GM13976 (cell line): ENCODE measurements around the gene IGF2BP1.
"Not testable (repeated sequence)": the region's sequence is repeated elsewhere in the genome, so short reads cannot be mapped to it uniquely, and the experiment has no call there.

Experiments used
- DNase-seq: peaks from one replicate; pipeline ENCODE4 v3.0.0; 2012; ENCODE audit warnings: low spot score
- in situ Hi-C: fragments of 300-500 bp; cut with MboI; formaldehyde crosslinking; loops from one replicate; pipeline ENCODE4 v1.12.0; 2022; ENCODE audit warnings: low sequenced_read_pairs, mixed read lengths, inconsistent platforms; ENCODE audit not compliant: unreplicated experiment
- TF ChIP-seq, protein P1 (sequence below): IDR thresholded peaks from 2 replicates; pipeline ENCODE4 v1.5.1; 2012; ENCODE audit warnings: borderline replicate concordance, mild to moderate bottlenecking; ENCODE audit not compliant: insufficient read depth; ENCODE audit errors: extremely low read depth, missing control alignments, control extremely low read depth

The IGF2BP1 gene

DNA sequence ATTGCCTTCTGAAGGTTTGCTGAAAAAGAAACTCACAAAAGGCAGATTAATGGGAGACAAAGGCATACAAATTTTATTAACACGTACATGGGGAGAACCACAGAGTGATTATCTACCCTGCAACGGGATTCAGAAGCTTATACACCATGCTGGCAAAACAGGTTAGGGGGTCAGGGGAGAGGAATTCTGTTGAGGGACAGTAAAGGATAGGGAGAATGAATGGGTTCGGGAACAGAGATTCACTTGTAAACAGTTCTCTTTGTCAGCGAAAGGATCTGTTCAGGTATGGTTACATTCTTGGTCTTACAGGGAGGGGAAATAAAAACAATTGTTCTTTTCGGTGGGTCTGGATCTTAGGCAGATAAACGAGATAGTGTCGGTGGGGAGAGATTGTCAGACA, 81.1 kb downstream of the IGF2BP1 start:
- no peak for DNase-seq
- TF ChIP-seq, protein P1, sequence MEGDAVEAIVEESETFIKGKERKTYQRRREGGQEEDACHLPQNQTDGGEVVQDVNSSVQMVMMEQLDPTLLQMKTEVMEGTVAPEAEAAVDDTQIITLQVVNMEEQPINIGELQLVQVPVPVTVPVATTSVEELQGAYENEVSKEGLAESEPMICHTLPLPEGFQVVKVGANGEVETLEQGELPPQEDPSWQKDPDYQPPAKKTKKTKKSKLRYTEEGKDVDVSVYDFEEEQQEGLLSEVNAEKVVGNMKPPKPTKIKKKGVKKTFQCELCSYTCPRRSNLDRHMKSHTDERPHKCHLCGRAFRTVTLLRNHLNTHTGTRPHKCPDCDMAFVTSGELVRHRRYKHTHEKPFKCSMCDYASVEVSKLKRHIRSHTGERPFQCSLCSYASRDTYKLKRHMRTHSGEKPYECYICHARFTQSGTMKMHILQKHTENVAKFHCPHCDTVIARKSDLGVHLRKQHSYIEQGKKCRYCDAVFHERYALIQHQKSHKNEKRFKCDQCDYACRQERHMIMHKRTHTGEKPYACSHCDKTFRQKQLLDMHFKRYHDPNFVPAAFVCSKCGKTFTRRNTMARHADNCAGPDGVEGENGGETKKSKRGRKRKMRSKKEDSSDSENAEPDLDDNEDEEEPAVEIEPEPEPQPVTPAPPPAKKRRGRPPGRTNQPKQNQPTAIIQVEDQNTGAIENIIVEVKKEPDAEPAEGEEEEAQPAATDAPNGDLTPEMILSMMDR, result no peak
- in situ Hi-C loops, result no loop called here

DNA sequence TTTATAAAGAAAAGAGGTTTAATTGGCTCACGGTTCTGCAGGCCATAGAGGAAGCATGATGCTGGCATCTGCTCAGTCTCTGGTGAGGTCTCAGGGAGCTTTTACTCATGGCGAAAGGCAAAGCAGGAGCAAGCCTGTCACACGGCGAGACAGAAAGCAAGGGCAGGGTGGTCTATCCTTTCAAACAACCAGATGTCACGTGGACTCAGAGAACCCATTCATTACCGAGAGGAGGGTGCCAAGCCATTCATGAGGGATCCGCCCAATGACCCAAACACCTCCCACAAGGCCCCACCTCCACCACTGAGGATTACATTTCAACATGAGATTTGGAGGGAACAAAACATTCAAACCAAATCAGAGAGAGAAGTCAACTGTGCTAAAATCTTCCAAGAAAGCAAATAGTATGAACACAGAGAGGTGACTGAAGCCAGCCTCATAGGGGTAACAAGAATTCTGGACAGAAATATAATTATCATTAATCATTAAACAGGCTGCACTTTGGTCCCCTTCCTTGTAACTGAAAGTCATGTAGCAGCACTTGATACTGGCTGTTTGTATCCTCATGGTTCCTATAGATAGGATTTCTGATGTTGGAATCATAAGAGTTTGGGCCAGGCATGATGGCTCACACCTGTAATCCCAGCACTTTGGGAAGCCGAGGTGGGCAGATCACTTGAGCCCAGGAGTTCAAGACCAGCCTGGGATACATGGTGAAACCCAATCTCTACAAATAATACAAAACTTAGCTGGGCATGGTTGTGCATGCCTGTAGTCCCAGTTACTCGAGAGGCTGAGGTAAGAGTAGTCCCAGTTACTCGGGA, 82.9 kb downstream of the IGF2BP1 start:
- TF ChIP-seq, protein P1, result no peak
- in situ Hi-C loops, result no loop called here
- no peak for DNase-seq

DNA sequence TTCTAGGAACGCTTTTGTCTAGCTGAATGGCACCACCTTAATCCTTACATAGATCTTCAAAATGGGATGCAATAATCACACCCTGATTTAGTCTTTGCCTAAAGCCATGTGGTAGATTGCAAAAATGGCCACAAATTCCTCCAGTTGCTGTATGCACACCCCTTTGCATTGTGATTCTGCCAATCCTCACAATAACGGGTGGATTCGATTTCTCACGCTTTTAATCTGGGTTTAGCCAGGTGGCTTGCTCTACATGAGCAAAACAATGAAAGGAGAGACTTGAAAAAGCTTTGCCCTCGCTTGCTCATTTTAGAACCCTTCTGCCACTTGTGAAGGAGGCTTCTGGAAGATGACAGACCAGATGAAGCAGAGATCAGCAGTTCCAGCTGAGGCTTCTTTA, 85.0 kb downstream of the IGF2BP1 start:
- no peak for DNase-seq
- TF ChIP-seq, protein P1, result no peak
- in situ Hi-C loops, result no loop called here

DNA sequence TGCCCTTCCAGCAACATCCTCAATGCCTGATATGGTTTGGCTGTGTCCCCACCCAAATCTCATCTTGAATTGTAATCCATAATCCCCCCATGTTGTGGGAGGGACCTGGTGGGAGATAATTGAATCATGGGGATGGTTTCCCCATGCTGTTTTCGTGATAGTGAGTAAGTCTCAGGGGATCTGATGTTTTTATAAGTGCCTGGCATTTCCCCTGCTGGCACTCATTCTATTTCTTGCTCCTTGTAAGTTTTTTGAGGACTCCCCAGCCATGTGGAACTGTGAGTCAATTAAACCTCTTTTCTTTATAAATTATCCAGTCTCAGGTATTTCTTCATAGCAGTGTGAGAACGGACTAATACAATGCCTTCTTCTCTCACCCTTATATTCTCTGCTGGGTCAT, 87.9 kb downstream of the IGF2BP1 start:
- in situ Hi-C loops, DNase-seq: not testable (repeated sequence)

DNA sequence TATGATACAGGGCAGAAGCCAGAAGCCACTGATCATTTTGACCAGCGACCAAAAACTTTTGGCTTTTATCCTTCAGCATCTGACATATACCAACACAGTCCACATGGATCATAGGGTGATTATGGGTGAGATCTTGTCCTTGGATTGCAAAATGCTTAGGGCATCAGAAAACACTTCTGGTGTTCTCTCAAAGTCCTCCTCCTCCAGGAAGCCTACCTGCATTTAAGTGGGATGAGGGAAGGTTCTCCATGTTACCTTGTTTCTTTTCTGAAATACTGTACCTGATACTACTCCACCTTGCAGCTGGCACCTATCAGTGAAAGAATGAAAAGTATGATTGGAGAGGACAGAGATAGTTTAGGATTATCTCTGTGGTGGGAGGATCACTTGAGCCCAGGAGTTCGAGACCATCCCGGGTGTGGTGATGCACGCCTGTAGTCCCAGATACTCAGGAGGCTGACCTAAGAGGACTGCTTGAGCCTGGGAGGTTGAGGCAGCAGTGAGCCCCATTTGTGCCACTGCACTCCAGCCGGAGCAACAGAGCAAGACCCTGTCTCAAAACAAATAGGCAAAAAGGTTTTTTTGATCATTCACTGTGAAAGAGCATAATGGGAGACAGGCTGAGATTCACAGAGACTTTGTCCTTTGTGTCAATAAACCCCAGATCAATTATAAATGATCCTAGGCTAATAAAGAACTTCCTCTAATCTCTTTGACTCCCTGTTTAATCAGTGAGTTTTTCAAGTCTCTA, 88.6 kb downstream of the IGF2BP1 start:
- no peak for DNase-seq
- TF ChIP-seq, protein P1, result no peak
- in situ Hi-C loops, result no loop called here

GRCh38 chr17:49086316-49086605, 89.1 kb downstream of the IGF2BP1 start:
- in situ Hi-C loops, result no loop called here
- TF ChIP-seq, protein P1, result no peak
- DNase-seq, result no peak

GRCh38 chr17:49086649-49087048, 89.5 kb downstream of the IGF2BP1 start:
- in situ Hi-C loops, result no loop called here
- TF ChIP-seq, protein P1, result no peak
- no peak for DNase-seq
